Left renal cortex interstitium (tissue), 4 donors: ENCODE measurements around the gene SRSF3. TPM values are rescaled to one million over a fixed set of nuclear protein-coding genes. Genes with fewer than 3 reads are reported as not detected.
"Not testable (repeated sequence)": the region's sequence is repeated elsewhere in the genome, so short reads cannot be mapped to it uniquely, and the experiment has no call there.

Source experiments
- DNase-seq, 4 donors: peaks; one replicate each; pipeline ENCODE4 v3.0.0-alpha.2; 2013; ENCODE audit warnings: low read depth in 4 of 4, low spot score in 2 of 4, missing footprints in 1 of 4
- polyA plus RNA-seq, 4 donors: library from polyadenylated mRNA; unstranded; fragments of 120-200 nt; gene quantifications; one replicate each; pipeline ENCODE4 v1.2.1, GENCODE V29; 2013; ENCODE audit not compliant: insufficient read length in 4 of 4

The SRSF3 gene
- polyA plus RNA-seq, 4 donors = 540 to 635 (median 592) TPM

DNA sequence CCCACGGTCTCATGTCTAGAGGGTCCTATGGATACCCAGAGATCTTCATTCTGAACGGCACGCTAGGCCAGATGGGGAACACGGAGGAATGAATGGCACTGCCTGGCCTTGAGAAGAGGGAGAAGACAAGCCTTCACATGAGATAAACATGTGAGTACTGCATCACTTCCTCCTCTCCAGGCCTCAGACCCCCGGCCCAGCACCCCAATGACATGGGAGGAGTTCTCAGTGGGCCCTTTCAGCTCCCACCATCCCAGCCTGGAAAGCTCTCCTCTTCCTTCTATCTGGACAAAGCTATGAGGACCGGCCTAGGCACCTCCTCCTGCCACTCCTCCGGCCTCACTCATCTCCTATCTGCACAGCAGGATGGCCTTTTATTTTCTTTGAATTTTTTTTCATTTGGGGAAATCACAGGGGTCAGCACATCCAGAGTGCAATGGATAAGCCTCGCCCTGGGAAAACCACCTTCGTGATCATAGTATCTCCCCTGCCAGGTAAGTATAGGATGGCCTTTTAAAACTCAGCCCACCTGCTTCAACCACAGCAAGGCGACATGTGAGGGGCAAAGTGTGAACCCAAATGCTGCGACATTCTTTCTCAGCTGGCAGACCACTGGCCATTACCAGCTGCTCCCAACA, 45.1 kb downstream of the SRSF3 start:
- DNase-seq = no peak

DNA sequence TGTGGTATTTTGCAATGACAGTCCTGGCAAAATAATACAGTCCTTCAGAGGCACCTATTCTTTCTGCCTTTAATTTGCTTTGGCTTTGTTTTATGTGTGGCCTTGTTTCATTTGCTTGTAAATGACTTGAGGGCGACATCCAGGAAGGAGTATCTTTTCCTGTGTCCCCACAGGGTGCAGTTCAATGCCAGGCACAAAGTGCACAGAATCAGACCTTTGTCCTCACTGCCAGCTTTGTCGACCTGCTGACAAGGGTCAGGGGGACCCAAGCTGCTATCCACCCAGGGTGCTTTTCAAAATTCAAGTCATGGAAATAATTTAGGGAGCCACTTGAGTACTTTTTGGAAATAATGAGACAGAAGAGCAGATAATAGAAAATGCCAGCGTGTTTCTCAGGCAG, 47.4 kb downstream of the SRSF3 start:
- no peak for DNase-seq

DNA sequence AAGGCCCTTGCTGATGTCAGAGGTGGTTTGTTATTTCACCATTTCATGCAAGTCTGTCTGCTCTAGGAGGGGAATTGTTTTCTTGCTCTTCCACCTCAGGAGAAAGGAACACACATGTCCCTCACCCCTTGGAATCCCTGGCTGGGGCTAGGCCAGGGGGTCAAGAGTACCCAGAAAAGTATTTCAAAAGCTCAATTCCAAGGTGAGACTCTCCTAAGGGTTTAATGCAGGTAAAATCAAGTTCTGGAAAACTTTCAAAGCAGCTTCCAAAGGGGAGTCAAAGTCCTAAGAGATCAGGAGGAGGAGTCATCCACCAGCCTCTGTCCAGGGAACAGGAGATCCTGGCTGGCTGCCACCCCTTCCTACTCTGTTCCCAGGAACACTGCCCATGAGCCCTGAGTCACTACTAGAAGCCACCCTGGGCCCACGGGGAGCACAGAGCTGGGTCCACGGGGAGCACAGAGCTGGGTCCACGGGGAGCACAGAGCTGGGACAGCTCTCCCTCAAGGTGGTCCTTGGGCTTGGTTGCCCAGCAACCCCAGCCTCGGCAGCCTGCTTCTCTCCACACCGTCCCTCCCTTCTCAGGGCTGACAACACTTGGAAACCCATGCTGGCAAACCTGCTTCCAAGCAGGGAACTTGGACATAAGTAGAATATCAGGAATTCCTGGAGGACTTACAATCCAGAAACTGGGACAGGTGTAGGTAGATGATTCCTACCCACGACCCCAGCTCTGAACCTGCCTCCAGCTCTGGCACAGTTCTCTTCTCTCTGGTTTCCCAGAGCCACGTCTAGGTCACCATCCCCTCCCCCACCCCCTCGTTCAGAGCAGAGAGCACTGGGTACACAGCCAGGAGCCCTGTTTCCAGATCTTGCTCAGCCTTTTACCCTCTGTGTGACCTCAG, 49.0 kb downstream of the SRSF3 start:
- DNase-seq = no peak

DNA sequence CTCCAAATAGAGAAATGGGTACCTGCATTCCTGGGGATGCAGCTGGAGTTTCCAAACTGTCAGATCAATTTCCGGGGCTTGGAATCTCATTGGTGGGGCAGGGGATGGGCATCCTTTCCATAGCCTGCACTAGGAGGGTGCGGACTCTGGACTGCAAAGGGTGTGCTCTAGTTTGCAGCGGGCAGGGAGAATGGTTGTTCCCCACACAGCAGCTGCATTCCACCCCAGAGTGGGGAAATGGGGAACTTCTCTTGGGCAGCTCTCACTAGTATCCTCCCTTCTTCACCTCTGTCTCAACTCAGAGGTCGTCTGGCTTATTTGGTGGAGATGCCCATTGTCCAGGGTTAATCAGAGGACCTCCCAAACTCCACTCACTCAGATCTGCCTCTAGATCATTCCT, 49.8 kb downstream of the SRSF3 start:
- no peak for DNase-seq

DNA sequence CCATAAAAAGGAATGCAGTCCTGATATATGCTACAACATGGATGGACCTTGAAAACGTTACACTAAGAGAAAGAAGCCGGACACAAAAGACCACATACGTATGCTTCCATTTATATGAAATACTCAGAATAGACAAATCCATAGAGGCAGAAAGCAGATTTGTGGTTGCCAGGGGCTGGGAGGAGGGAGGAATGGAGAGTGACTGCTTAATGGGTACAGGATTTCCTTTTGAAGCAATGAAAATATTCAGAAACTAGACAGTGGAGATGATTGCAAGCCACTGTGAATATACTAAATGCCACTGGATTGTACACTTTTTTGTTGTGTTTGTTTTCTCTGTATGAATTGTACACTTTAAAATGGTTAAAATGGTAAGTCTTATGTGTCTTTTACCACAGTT, 54.9 kb downstream of the SRSF3 start:
- no peak for DNase-seq

DNA sequence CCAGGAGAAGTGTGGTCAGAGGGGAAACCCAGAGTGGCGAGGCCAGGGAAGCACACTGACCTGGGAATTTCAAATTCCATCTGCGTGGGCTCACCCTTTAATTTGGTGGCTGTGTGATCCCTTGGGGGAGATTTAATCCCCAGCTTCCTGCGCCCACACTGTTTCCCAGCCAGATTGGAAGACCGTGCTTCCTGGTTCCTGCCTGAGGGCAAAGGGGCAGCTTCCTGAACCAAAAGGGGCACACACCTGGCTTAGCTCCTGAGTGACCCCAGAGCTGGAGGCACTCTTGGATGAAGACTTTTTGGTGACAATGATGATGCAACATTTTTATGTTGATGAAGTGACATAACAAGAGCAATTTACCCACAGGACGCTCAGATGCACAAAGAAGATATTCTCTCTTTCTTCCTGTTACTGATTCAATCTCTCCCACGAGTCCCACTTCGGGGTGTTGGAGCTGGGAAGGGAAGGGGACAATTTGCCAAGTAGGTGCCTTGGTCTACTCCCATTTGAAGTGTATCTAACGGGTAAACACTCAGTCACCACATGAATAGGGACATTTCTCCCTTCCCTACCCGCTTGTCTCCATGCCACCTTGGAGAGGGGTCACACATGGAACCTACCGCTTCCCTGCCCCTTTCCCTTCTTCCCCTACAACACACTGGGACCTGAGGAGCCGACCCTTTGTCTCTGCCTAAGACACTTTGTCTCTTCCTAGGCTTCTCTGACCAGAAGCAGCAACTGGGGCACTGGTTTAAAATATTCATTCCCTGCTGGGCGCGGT, 55.7 kb downstream of the SRSF3 start:
- DNase-seq = no peak

DNA sequence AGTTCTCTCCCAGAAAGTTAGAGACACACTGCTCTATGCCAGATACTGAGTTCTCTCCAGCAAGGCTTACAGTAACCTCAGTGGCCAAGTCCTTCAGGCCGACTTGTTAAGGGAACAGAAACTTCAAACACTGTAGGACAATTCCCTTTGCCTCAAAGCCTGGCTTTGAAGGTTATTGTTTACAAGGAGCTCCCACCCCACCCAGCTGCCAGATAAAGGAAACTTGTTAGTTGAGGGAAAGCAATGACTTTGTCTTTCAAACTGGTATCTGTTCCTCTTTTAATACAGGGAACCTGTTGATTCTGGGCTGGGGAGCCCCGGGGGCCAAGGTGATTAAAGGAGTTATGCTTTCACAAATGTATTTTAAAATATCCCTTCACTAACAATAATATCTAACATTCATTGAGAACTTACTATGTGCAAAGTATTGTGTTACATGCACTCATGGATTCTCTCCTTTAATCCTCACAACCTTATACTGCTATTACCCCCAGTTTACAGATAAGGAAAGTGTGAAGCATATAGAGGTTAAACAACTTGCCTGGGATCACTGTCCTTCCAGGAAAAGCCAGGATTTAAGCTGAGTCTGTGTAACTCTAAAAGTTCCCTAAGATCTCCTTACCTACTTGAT, 56.8 kb downstream of the SRSF3 start:
- no peak for DNase-seq

DNA sequence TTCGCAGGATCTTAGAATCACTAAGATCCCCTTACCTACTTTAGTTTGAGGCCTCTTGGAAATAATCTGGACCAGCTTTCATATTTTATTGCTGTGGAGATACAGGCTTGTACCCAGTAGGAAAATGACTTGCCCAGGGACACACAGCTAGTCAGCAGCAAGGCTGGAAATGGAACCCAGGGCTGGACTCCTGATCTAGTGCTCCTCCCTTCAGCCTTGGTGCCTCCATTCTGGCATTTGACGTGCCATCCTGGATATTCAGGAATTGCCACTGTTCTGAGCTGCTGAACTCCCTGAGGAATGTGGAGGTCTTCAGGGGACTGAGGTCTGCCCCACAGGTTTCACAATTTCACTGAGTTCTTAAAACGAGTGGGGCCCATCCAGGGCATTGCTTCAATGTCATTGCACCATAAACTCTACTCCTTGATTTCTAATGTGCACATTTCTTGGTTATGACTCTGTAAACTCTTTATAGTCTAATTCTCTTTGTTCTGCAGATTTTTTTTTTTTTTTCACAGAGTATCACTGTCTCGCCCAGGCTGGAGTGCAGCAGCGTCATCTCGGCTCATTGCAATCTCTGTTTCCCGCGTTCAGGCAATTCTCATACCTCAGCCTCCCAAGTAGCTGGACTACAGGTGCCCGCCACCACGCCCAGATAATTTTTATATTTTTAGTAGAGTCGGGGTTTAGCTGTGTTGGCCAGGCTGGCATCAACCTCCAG, 57.7 kb downstream of the SRSF3 start:
- DNase-seq = no peak

DNA sequence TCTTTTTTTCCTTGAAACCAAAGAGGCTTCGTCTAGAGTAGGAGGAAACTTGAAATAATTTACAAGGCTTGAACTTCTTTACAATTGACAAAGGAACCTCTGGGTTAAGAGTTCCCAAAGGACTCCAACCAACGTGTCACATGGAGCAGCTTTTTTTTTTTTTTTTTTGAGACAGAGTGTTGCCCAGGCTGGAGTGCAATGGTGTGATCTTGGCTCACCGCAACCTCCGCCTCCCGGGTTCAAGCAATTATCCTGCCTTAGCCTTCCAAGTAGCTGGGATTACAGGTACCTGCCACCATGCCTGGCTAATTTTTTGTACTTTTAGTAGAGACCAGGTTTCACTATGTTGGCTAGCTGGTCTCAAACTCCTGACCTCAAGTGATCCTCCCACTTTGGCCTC, 60.3 kb downstream of the SRSF3 start:
- DNase-seq = not testable (repeated sequence)

Other genes with a start within 250 kb of the SRSF3 start
- under 1 TPM in 3 of 4 donors, not detected in 1; 0.09 to 0.27 (median 0.17) TPM for gene ETV7, start 206.7 kb upstream of the SRSF3 start, polyA plus RNA-seq
- gene PXT1, start 151.5 kb upstream of the SRSF3 start, polyA plus RNA-seq = under 1 TPM in 2 of 4 donors, not detected in 2; 0.08 to 0.11 TPM
- gene KCTD20, start 151.4 kb upstream of the SRSF3 start, polyA plus RNA-seq = 10 to 100 TPM; 43.8 to 53.8 (median 50.2) TPM
- 10 to 100 TPM; 40.3 to 60.5 (median 50.0) TPM for gene STK38, start 46.9 kb upstream of the SRSF3 start, polyA plus RNA-seq
- gene CDKN1A, start 84.4 kb downstream of the SRSF3 start, polyA plus RNA-seq = 10 to 100 TPM in 3 of 4 donors, 1 to 10 TPM in 1; 9.4 to 16.3 (median 11.6) TPM
- under 1 TPM in 2 of 4 donors, not detected in 2; 0.06 to 0.23 TPM for gene RAB44, start 103.5 kb downstream of the SRSF3 start, polyA plus RNA-seq
- gene CPNE5, start 245.1 kb downstream of the SRSF3 start, polyA plus RNA-seq = 10 to 100 TPM; 12.2 to 16.6 (median 13.8) TPM